Astrocyte (in vitro differentiated cells and primary cell): Measurements from ENCODE around the gene MICU2.

Experiments used
- CTCF ChIP-seq: IDR thresholded peaks from 2 replicates; pipeline ENCODE4 v1.5.1; 2011; ENCODE audit warnings: low read depth, mild to moderate bottlenecking, inconsistent platforms, low read length, moderate library complexity; ENCODE audit not compliant: insufficient read depth
- EZH2 ChIP-seq: IDR thresholded peaks from 2 replicates; pipeline ENCODE4 v1.6.1; 2012; ENCODE audit warnings: mild to moderate bottlenecking, low read length, inconsistent platforms; ENCODE audit not compliant: insufficient read depth

GRCh38 chr13:21486322-21486721 lies 117.6 kb downstream of the MICU2 start:
- no peak for TF ChIP-seq CTCF
- no peak for TF ChIP-seq EZH2
